ENCODE data around the gene STXBP1. TPM values are rescaled to one million over a fixed set of nuclear protein-coding genes. Genes with fewer than 3 reads are reported as not detected.
A peak's percentile ranks its signal among the peaks of the same experiment; 100 is the strongest.

STXBP1 gene
- total and polyA plus RNA-seq, 2 experiments from 2014 or later: 48.6 to 50.4 TPM

DNA sequence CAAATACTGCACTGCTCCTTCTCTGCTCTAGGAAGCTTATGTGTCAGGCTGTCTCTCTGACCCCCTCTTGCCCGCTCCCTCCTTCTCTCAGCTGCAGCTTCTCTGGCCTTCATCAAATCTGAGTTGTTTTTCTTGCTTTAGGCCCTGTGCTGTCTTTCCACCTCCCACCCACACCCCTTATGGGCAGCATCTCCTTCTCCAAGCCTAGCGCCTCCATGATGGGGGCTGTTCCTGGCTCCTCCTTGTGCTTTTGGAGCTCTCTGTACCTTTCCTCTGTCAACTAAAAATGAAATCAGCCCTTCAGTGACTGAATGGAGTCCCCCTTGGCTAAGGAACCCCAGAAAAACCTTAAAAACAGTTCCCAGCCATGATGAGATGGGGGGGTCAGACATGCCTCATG, 88.1 kb downstream of the STXBP1 start (continued):
- TF ChIP-seq CTCF (conservative IDR thresholded peaks at IDR 0.05; ENCODE audit: low read depth in 2 of 2) (no peak), EZH2 (IDR thresholded peaks at IDR 0.05; ENCODE audit: low read depth, unreplicated experiment) (no peak), ZNF462 (CRISPR knock-in tag; IDR thresholded peaks at IDR 0.05) (no peak), ZNF331 (CRISPR knock-in tag; IDR thresholded peaks at IDR 0.05; ENCODE audit: low read depth) (no peak), STAT1 (IDR thresholded peaks at IDR 0.05; ENCODE audit: unreplicated experiment) (no peak)

GRCh38 chr9:127700594-127701255, 88.6 kb downstream of the STXBP1 start:
- H3K4me3 Mint-ChIP-seq: no peak overlapping the region; the same call in 2 of the 3 replicates
- DNase-seq (ENCODE audit: low spot score): no peak
- H3K4me2 ChIP-seq: no peak overlapping the region
- TF ChIP-seq REST (IDR thresholded peaks at IDR 0.05; ENCODE audit: unreplicated experiment): no peak

More at GRCh38 chr9:127700594-127701255, 88.6 kb downstream of the STXBP1 start:
- Histone ChIP-seq H3K36me3 (ENCODE audit: insufficient read depth) (no peaks in the 10 kb centered on the region), H3K9me2 (ENCODE audit: insufficient read depth) (no peaks in the 10 kb centered on the region), H2AFZ (0 out of 2 replicates have a peak overlapping the region, but pooled peaks have one; percentile 38), H3K4me3 (no peak overlapping the region), H3K27me3 (ENCODE audit: insufficient read depth) (no peaks in the 10 kb centered on the region), H3K27ac (ENCODE audit: low read depth) (no peak overlapping the region), H3K4me1 (ENCODE audit: insufficient read depth) (no peaks in the 10 kb centered on the region; the same call in 1 of the 2 replicates), H4K20me1 (replicated peaks; ENCODE audit: insufficient read depth) (no peaks in the 10 kb centered on the region), H3K79me2 (replicated peaks; ENCODE audit: insufficient read depth) (no peaks in the 10 kb centered on the region), H3F3A (replicated peaks; ENCODE audit: low read depth) (no peaks in the 10 kb centered on the region; the same call in 1 of the 2 replicates)
- H3K9me3 Mint-ChIP-seq: no peaks in the 10 kb centered on the region; the same call in 1 of the 3 replicates
- no peaks in the 10 kb centered on the region for H3K36me3 Mint-ChIP-seq (ENCODE audit: low read depth)
- peaks cover 5% of the 10 kb centered on the region for H3K4me1 Mint-ChIP-seq
- ATAC-seq: no peak
- peaks cover 4% of the 10 kb centered on the region for H3K27me3 Mint-ChIP-seq (ENCODE audit: insufficient read depth, low read depth, poor library complexity)
- H3K27ac Mint-ChIP-seq: no peak overlapping the region

Data from GM23338 (cell line).